Activated T-cell treated with anti-CD3 and anti-CD28 coated beads for 48 hours (primary cell): ENCODE measurements around the gene UBE2Q2.

ENCODE experiments used
- DNase-seq: peaks from one replicate; pipeline ENCODE4 v3.0.0-alpha.2; 2020; ENCODE audit warnings: low read depth

The UBE2Q2 gene

DNA sequence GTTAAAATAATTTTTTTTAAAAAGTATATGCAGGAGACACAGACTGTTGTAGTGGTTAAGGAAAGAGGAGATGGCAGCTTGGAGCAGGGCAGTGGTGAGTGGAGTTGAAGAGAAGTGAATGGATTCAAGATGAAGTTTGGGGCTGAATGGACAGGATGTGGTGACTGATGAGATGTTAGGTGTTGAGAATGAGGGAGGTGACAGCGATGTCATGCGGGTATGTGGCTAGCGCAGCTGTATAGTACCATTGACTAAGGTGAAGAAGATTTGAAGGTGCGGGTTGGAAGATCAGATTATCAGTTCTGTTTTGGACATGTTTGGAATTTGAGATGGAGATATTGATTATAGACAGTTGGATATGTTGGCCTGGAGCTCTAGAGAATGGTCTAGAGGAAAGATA, 80.5 kb downstream of the UBE2Q2 start:
- no peak for DNase-seq

GRCh38 chr15:75924576-75924975, 81.3 kb downstream of the UBE2Q2 start:
- DNase-seq = no peak

DNA sequence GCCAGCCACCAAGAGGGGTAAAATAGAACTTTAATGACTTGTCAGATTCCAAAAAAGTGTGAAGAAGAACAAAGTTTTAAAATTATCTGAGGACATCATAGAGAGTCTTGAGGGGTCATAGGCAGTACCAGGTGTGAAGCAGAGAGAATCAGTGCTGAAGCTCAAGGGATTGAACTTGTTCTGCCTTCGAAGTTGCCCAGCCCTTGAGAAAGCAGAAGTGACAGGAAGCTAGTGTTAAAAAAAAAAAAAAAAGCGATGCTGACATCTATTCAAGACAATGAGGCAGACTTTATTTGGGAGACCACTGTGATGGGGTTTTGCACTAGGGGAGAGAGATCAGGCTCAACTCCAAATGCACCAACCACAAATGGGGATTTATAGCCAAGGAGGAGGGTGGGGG, 82.2 kb downstream of the UBE2Q2 start:
- DNase-seq = no peak

- DNase-seq = no peak
These were observed 83.7 kb downstream of the UBE2Q2 start for GRCh38 chr15:75926931-75927330.

GRCh38 chr15:75927601-75928000, 84.4 kb downstream of the UBE2Q2 start:
- DNase-seq = no peak

- no peak for DNase-seq
These were observed 85.7 kb downstream of the UBE2Q2 start for GRCh38 chr15:75928680-75929608.

GRCh38 chr15:75929799-75930565, 86.7 kb downstream of the UBE2Q2 start:
- DNase-seq = no peak

- no peak for DNase-seq
These were observed 87.6 kb downstream of the UBE2Q2 start for GRCh38 chr15:75930866-75931265.

GRCh38 chr15:75942464-75942863, 99.2 kb downstream of the UBE2Q2 start:
- DNase-seq = no peak

DNA sequence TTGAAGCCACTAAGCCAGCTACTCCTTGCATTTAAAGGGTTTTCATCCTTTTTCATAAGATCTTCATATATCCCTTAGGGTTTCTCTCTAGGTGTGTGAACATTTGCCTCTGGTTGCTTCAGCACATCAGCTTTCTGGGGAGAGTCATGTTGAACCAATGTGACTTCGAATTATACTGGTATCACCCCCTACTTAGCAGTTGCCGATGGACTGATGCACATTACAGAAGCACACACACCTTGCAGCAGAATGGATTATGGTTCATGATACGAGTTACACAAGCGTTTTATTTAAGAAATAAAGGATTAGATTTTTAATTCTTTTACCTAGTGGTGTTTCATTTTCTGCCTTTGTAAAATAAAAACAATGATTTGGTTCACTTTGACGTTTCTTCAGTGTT, 100.0 kb downstream of the UBE2Q2 start:
- DNase-seq = no peak

DNA sequence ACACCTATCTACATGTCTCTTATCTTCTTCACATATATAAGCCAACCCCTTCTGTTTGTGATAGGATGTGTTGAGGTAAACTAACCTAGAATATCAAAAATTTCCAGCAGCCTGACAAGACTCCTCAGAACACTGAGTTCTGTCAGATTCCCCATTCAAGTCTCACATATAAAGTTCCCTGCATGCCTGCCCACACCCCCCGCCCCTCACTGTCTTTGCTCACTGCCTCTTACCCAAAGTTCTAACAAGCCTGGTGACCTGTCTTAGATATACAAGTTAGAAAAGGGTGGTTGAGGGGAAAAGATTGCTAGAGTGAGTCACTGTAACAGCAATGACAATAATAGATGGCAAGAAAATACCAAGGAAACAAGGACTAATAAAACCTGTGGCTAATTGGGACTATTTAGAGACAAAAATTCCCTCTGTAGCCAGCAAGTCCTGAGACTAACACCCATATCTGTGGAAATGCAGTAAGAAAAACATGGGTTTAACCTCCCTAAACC, 100.5 kb downstream of the UBE2Q2 start:
- DNase-seq = no peak

- DNase-seq = no peak
These were observed 102.7 kb downstream of the UBE2Q2 start for GRCh38 chr15:75945953-75946352.

DNA sequence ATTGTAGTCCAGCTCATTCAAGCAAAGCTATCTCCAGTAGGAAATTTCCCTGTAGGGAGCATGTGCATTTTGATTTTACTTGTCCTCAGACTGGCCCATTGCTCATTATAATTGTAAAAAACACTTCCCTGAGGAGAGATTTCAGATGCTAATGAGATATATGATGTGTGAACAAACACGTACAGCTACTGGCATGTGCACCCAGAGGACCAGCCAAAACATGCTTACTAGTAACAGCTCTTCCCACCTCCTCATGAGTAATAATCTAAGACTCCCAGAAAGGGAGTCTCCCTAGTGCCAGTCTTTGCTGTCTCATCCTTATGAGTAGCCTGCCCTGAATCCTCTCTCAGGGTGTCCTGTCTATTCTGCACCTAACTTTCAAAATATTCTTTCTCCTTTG, 103.8 kb downstream of the UBE2Q2 start:
- DNase-seq = no peak

DNA sequence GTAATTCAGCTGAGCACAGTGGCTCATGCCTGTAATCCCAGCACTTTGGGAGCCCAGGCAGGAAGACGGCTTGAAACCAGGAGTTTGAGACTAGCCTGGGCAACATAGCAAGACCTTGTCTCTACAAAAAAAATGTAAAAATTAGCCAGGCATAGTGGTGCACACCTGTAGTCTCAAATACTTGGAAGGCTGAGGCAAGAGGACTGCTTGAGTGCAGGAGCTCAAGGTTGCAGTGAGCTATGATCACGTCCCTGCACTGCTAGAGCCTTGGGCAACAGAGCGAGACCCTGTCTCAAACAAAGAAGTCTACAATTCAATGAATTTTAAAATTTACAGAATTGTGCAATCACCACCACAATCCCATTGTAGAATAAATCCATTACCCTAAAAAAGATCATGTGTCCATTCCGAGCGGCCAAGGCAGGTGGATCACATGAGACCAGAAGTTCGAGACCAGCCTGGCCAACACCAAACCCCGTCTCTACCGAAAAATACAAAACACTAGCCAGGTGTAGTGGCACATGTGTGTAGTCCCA, 105.6 kb downstream of the UBE2Q2 start:
- no peak for DNase-seq
